ENCODE data around the gene IL25. TPM values are rescaled to one million over a fixed set of nuclear protein-coding genes. Genes with fewer than 3 reads are reported as not detected.
A peak's percentile ranks its signal among the peaks of the same experiment; 100 is the strongest.

The IL25 gene
- total and polyA plus RNA-seq, 2 of the 13 experiments (the other 11 are each of a cell fraction or from before 2014, with no cell fraction given) = not detected

DNA sequence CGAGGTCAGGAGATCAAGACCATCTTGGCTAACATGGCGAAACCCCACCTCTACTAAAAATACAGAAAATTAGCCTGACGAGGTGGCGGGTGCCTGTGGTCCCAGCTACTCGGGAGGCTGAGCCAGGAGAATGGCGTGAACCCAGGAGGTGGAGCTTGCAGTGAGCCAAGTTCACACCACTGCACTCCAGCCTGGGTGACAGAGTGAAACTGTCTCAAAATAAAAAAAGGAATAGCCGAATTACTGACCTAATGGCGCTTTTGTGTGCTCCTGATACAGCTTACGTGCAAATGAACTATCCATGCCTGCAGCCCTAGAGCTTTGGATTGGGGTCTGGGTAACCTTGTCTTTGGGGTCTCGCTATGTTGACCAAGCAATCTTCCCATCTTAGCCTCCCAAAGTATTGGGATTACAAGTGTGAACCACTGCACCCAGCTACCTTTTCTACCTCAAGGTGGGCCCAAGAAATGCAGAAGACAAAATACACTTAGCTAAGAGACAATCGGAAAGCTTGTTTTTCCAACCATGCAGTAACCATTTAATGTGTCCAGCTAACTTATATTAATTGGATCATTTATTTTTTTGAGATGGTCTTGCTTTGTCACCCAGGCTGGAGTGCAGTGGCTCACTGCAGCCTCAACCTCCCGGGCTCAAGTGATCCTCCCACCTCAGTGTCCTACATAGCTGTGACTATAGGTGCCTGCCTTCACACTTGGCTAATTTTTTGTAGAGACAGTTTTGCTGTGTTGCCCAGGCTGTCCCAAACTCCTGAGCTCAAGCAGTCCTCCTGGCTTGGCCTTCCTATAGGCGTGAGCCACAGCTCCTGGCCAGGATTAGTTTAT, 45.9 kb upstream of the IL25 start (continued):
- TF ChIP-seq ZNF232 (CRISPR knock-in tag; IDR thresholded peaks at IDR 0.05; ENCODE audit: borderline replicate concordance) = no peak
- no peak for TF ChIP-seq ZNF431 (CRISPR knock-in tag; IDR thresholded peaks at IDR 0.05; ENCODE audit: borderline replicate concordance, low read depth)
- no peak for TF ChIP-seq SMC3 (IDR thresholded peaks at IDR 0.05; ENCODE audit: low read length)
- TF ChIP-seq POGK (CRISPR knock-in tag; conservative IDR thresholded peaks at IDR 0.05) = no peak
- no peak for TF ChIP-seq ZNF253 (CRISPR knock-in tag; IDR thresholded peaks at IDR 0.05; ENCODE audit: borderline replicate concordance)
- no peak for TF ChIP-seq RBAK (CRISPR knock-in tag; IDR thresholded peaks at IDR 0.05)
- no peak for TF ChIP-seq FOXC1 (CRISPR knock-in tag; IDR thresholded peaks at IDR 0.05; ENCODE audit: borderline replicate concordance)
- no peak for TF ChIP-seq ZNF777 (CRISPR knock-in tag; IDR thresholded peaks at IDR 0.05)
- no peak for TF ChIP-seq ZNF143 (CRISPR knock-in tag; IDR thresholded peaks at IDR 0.05)
- TF ChIP-seq JDP2 (CRISPR knock-in tag; IDR thresholded peaks at IDR 0.05; ENCODE audit: borderline replicate concordance) = no peak; the same call in 1 of the 2 replicates
- TF ChIP-seq DPF2 (CRISPR knock-in tag; IDR thresholded peaks at IDR 0.05; ENCODE audit: borderline replicate concordance, low read depth) = no peak
- no peak for TF ChIP-seq DZIP1 (CRISPR knock-in tag; IDR thresholded peaks at IDR 0.05)
- TF ChIP-seq, protein P1, sequence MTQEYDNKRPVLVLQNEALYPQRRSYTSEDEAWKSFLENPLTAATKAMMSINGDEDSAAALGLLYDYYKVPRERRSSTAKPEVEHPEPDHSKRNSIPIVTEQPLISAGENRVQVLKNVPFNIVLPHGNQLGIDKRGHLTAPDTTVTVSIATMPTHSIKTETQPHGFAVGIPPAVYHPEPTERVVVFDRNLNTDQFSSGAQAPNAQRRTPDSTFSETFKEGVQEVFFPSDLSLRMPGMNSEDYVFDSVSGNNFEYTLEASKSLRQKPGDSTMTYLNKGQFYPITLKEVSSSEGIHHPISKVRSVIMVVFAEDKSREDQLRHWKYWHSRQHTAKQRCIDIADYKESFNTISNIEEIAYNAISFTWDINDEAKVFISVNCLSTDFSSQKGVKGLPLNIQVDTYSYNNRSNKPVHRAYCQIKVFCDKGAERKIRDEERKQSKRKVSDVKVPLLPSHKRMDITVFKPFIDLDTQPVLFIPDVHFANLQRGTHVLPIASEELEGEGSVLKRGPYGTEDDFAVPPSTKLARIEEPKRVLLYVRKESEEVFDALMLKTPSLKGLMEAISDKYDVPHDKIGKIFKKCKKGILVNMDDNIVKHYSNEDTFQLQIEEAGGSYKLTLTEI (CRISPR knock-in tag; conservative IDR thresholded peaks at IDR 0.05) = no peak
- TF ChIP-seq ZNF598 (CRISPR knock-in tag; IDR thresholded peaks at IDR 0.05; ENCODE audit: borderline replicate concordance) = no peak
- TF ChIP-seq KAT2B (IDR thresholded peaks at IDR 0.05; ENCODE audit: borderline replicate concordance, low read depth, low read length) = no peak
- 0 out of 2 replicates have a peak, but pooled peaks have one; percentile 18 for TF ChIP-seq FOXP4 (CRISPR knock-in tag; IDR thresholded peaks at IDR 0.05)
- TF ChIP-seq, protein P2, sequence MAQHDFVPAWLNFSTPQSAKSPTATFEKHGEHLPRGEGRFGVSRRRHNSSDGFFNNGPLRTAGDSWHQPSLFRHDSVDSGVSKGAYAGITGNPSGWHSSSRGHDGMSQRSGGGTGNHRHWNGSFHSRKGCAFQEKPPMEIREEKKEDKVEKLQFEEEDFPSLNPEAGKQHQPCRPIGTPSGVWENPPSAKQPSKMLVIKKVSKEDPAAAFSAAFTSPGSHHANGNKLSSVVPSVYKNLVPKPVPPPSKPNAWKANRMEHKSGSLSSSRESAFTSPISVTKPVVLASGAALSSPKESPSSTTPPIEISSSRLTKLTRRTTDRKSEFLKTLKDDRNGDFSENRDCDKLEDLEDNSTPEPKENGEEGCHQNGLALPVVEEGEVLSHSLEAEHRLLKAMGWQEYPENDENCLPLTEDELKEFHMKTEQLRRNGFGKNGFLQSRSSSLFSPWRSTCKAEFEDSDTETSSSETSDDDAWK (CRISPR knock-in tag; IDR thresholded peaks at IDR 0.05) = no peak
- TF ChIP-seq ZSCAN21 (CRISPR knock-in tag; IDR thresholded peaks at IDR 0.05; ENCODE audit: borderline replicate concordance) = 0 out of 2 replicates have a peak, but pooled peaks have one; percentile 59

All from HepG2 (cell line).